Choroid plexus epithelial cell (primary cell): Measurements from ENCODE around the gene LCT.

Source experiments
- DNase-seq: peaks from one replicate; pipeline ENCODE4 v3.0.0-alpha.2; 2010; ENCODE audit warnings: low read depth
- H3K4me3 ChIP-seq: 2 replicates; pipeline ENCODE4 v1.5.1; 2011; ENCODE audit warnings: low read depth, mild to moderate bottlenecking, control low read depth, low read length, moderate library complexity
- TF ChIP-seq, protein P1 (sequence below): conservative IDR thresholded peaks from 2 replicates; pipeline ENCODE4 v1.5.1; 2011; ENCODE audit warnings: low read depth, mild to moderate bottlenecking, control low read depth, inconsistent platforms, low read length, moderate library complexity

The LCT gene

DNA sequence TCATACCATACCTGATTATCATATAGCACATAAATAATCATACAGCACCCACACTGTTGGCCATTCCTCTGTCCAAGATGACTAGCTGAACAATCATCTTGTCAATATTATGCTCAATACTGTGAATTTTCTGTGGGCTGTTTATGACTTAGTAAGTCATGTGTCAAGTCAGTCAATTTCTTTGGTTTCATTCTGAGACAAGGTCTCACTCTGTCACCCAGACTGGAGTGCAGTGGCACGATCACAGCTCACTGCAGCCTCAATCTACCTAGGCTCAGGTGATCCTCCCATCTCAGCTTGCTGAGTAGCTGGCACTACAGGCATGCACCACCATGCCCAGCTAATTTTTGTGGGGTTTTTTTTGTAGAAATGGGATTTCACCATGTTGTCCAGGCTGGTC, 33.6 kb upstream of the LCT start:
- DNase-seq, result no peak
- no peak overlapping the region for H3K4me3 ChIP-seq
- TF ChIP-seq, protein P1, sequence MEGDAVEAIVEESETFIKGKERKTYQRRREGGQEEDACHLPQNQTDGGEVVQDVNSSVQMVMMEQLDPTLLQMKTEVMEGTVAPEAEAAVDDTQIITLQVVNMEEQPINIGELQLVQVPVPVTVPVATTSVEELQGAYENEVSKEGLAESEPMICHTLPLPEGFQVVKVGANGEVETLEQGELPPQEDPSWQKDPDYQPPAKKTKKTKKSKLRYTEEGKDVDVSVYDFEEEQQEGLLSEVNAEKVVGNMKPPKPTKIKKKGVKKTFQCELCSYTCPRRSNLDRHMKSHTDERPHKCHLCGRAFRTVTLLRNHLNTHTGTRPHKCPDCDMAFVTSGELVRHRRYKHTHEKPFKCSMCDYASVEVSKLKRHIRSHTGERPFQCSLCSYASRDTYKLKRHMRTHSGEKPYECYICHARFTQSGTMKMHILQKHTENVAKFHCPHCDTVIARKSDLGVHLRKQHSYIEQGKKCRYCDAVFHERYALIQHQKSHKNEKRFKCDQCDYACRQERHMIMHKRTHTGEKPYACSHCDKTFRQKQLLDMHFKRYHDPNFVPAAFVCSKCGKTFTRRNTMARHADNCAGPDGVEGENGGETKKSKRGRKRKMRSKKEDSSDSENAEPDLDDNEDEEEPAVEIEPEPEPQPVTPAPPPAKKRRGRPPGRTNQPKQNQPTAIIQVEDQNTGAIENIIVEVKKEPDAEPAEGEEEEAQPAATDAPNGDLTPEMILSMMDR, result no peak

DNA sequence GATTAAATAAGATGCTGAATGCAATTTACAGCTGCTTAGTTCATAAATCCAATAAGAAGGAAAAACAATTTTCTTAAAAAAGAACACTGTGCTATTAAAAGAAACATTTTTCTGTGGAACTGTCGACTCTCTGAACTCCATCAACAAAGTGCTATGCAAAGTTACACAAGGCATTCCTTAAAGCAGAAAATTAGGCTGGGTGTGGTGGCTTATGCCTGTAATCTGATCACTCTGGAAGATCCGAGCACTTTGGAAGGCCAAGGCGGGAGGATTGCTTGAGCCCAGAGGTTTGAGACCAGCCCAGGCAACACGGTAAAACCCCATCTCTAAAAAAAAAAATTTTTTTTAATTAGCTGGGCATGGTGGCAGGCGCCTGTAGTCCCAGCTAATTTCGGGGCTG, 26.2 kb upstream of the LCT start:
- no peak overlapping the region for H3K4me3 ChIP-seq
- DNase-seq, result peak; percentile 21
- TF ChIP-seq, protein P1, result no peak

DNA sequence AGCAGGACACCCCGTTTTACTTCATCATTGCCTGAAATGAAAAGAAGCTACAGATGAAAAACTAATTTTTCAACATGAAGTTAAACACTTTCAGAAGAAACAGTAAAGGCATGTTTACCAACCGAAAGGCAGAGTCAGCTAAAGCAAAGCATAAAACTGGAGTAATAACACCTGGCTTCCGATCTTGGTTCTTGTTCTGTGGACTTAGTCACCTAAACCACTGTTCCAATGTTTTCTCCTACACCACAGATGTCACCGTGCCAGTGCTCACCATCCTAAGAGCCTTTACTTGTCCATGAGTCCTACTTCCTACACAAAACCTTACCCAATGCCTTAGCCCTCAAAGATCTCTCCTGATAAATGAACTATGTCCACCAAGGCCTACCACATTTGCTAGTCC, 25.7 kb upstream of the LCT start:
- TF ChIP-seq, protein P1, result no peak
- no peak for DNase-seq
- no peak overlapping the region for H3K4me3 ChIP-seq

DNA sequence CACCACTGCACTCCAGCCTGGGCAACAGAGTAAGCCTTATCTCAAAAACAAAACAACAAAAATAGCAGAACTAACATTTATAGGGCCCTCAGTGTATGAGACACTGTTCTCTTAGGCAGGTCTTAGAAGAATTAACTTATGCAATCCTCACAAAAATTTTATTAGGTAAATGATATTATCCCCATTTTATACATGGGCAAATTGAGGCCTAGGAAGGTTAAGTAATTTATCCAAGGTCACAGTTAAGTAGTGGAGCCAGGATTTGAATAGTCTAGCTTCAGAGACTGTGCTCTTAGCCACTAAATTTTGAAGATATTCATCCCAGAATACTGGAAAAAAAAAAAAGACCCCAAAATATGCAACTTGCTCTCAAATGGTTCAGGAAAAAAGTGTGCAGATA, 16.4 kb upstream of the LCT start:
- TF ChIP-seq, protein P1, result no peak
- no peak overlapping the region for H3K4me3 ChIP-seq
- DNase-seq, result no peak

DNA sequence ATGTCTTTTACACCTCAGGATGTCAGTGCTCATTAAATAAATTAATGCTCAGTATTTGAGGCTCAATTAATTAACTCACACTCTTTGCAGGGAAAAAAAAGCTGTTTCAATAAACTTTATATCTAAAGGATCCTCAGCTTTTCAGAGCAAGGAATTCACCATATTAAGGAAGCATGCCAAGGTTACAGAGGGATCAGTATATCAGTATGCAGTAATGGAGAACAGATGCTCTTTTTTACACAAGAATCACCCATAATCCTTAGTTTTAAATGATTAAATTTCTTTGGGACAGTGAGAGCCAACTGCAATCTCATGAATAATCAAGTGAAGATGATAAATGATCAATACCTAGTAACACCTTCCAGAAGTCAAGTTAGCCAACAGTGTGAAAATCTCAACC, 14.9 kb upstream of the LCT start:
- no peak overlapping the region for H3K4me3 ChIP-seq
- TF ChIP-seq, protein P1, result no peak
- no peak for DNase-seq

DNA sequence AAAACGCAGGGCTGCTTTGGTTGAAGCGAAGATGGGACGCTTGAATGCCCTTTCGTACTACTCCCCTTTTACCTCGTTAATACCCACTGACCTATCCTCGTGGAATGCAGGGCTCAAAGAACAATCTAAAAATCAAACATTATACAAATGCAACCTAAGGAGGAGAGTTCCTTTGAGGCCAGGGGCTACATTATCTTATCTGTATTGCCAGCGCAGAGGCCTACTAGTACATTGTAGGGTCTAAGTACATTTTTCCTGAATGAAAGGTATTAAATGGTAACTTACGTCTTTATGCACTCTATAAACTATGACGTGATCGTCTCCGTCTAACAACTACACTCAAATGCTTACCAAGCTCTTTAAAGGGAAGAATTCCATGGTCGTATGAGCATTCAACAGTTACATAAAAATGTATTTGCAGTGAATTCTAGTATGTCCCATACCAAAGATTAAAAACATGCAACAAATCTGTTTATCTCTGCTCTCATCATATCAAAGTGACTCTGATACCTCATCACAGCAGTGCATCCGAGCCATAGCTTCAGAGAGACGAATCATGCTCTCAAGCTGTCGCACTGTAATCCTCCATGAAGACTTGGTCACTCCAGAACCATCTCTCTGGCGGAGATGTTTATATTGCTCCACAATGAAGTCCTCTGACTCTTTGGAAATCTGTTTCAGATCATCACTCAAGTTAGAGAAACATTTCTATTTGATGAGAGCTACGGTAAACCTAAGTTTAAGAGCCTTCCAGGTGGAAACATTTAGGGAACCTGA, 14.1 kb upstream of the LCT start:
- TF ChIP-seq, protein P1, result no peak
- no peak overlapping the region for H3K4me3 ChIP-seq
- no peak for DNase-seq

DNA sequence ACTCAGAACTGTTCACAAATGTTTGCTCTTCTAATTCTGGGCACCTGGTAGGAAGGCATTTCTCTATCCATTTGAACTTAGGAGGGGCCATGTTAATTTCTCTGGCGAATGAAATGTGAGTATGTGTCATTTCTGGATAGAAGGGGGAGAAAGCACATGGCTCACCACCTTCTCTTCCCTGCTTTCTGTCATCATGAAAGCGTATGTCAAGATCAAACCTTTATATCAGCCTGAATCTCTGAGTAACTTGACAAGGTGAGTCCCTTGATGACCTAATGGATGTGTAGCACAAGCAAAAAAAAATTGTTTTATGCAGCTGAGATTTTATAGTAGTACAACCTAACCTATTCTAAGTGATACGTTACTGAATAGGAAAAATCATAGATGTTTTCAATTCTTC, 12.1 kb upstream of the LCT start:
- TF ChIP-seq, protein P1, result no peak
- no peak for DNase-seq
- H3K4me3 ChIP-seq, result no peak overlapping the region
